Neural progenitor cell (in vitro differentiated cells): ENCODE data around the gene DHRS3. TPM values are rescaled to one million over a fixed set of nuclear protein-coding genes. Genes with fewer than 3 reads are reported as not detected.

Source experiments
- DNase-seq: peaks from one replicate; pipeline ENCODE4 v3.0.0-alpha.2; 2016; ENCODE audit warnings: low spot score
- H2AFZ ChIP-seq: fragments of 200-600 bp; sonication (generic); replicated peaks from 2 replicates; pipeline ENCODE4 v1.6.1; 2016; ENCODE audit warnings: antibody characterized with exemption
- H3F3A ChIP-seq: fragments of 200-600 bp; sonication (generic); 2 replicates; pipeline ENCODE4 v1.6.1; 2016; ENCODE audit warnings: antibody characterized with exemption, low read depth
- H3K27ac ChIP-seq: fragments of 200-600 bp; sonication (generic); 2 replicates; pipeline ENCODE4 v1.5.1; 2016; ENCODE audit warnings: mild to moderate bottlenecking
- H3K27me3 ChIP-seq: fragments of 200-600 bp; sonication (generic); 2 replicates; pipeline ENCODE4 v1.6.1; 2016; ENCODE audit warnings: mild to moderate bottlenecking, moderate library complexity
- H3K36me3 ChIP-seq: fragments of 200-600 bp; sonication (generic); 2 replicates; pipeline ENCODE4 v1.5.1; 2016
- H3K4me1 ChIP-seq: fragments of 200-600 bp; sonication (generic); 2 replicates; pipeline ENCODE4 v1.6.1; 2016; ENCODE audit warnings: mixed run types
- H3K4me2 ChIP-seq: fragments of 200-600 bp; sonication (generic); 2 replicates; pipeline ENCODE4 v1.6.1; 2016
- H3K4me3 ChIP-seq: fragments of 200-600 bp; sonication (generic); 2 replicates; pipeline ENCODE4 v1.5.1; 2016
- H3K79me2 ChIP-seq: fragments of 200-600 bp; sonication (generic); 2 replicates; pipeline ENCODE4 v1.6.1; 2016; ENCODE audit warnings: low read depth
- H3K9ac ChIP-seq: fragments of 200-600 bp; sonication (generic); 2 replicates; pipeline ENCODE4 v1.6.1; 2016
- H3K9me3 ChIP-seq: fragments of 200-600 bp; sonication (generic); 2 replicates; pipeline ENCODE4 v1.5.1; 2016; ENCODE audit warnings: low read depth
- H4K20me1 ChIP-seq: fragments of 200-600 bp; sonication (generic); 2 replicates; pipeline ENCODE4 v1.6.1; 2016; ENCODE audit warnings: low read depth
- H3K27ac Mint-ChIP-seq: 3 replicates; pipeline ENCODE4 v1.8.0; 2021; ENCODE audit warnings: mixed read lengths
- H3K27me3 Mint-ChIP-seq: 2 replicates; pipeline ENCODE4 v1.8.0; 2022; ENCODE audit warnings: low read depth, mild to moderate bottlenecking, inconsistent platforms, moderate library complexity, mixed read lengths; ENCODE audit not compliant: insufficient read depth
- H3K36me3 Mint-ChIP-seq: 3 replicates; pipeline ENCODE4 v1.8.0; 2021; ENCODE audit warnings: mixed read lengths
- H3K4me1 Mint-ChIP-seq: 3 replicates; pipeline ENCODE4 v1.8.0; 2021; ENCODE audit warnings: mixed read lengths
- H3K4me3 Mint-ChIP-seq: 3 replicates; pipeline ENCODE4 v1.8.0; 2021; ENCODE audit warnings: mild to moderate bottlenecking, moderate library complexity, mixed read lengths
- H3K9me3 Mint-ChIP-seq: 3 replicates; pipeline ENCODE4 v1.8.0; 2020; ENCODE audit warnings: mixed read lengths
- EZH2 ChIP-seq: fragments of 200-600 bp; sonication (generic); IDR thresholded peaks from 2 replicates; pipeline ENCODE4 v1.6.1; 2017; ENCODE audit warnings: antibody characterized with exemption, mild to moderate bottlenecking, moderate library complexity
- EZH2phosphoT487 ChIP-seq: fragments of 200-600 bp; sonication (generic); IDR thresholded peaks from 2 replicates; pipeline ENCODE4 v1.6.1; 2017; ENCODE audit warnings: antibody characterized with exemption
- total RNA-seq: library from RNA; depleted of rRNA; stranded (reverse); fragments of >200 nt; gene quantifications from 2 replicates; pipeline ENCODE4 v1.2.3, GENCODE V29; 2015; ENCODE audit warnings: low replicate concordance
- TF ChIP-seq, protein P1 (sequence below): fragments of 200-600 bp; sonication (generic); IDR thresholded peaks from 2 replicates; pipeline ENCODE4 v1.5.1; 2017; ENCODE audit warnings: antibody characterized with exemption, mild to moderate bottlenecking

The DHRS3 gene
- total RNA-seq, 1 donor from 2014 or later, result 4.3 TPM

DNA sequence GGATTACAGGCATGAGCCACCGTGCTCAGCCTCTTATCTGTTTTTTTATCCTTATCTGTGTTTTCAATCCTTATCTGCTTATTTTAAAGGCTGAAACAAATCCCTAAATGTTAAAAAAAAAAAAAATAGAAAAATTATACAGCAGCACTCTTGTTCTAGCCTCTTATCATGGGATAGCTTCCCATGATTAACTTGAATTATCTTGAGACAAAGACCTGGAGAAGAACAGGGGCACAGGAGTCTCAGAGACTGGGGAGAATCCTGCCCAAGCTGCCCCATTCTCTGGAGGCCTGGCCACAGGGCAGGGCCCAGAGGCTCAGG, 86.9 kb downstream of the DHRS3 start:
- H3K27ac ChIP-seq, result no peak overlapping the region
- Mint-ChIP-seq H3K9me3 (peaks cover 3% of the 10 kb centered on the region), H3K36me3 (no peaks in the 10 kb centered on the region), H3K4me3 (no peak overlapping the region), H3K4me1 (no peaks in the 10 kb centered on the region), H3K27ac (no peak overlapping the region), H3K27me3 (peaks cover 3% of the 10 kb centered on the region)
- no peaks in the 10 kb centered on the region for H3K9me3 ChIP-seq
- H3K4me1 ChIP-seq, result no peaks in the 10 kb centered on the region
- no peaks in the 10 kb centered on the region for H3K36me3 ChIP-seq
- H2AFZ ChIP-seq, result no peak overlapping the region
- no peaks in the 10 kb centered on the region for H3F3A ChIP-seq
- no peak overlapping the region for H3K9ac ChIP-seq
- no peaks in the 10 kb centered on the region for H3K27me3 ChIP-seq
- H3K79me2 ChIP-seq, result no peaks in the 10 kb centered on the region
- no peak overlapping the region for H3K4me2 ChIP-seq
- no peak for DNase-seq
- H4K20me1 ChIP-seq, result no peaks in the 10 kb centered on the region
- no peak overlapping the region for H3K4me3 ChIP-seq
- no peak for TF ChIP-seq EZH2

DNA sequence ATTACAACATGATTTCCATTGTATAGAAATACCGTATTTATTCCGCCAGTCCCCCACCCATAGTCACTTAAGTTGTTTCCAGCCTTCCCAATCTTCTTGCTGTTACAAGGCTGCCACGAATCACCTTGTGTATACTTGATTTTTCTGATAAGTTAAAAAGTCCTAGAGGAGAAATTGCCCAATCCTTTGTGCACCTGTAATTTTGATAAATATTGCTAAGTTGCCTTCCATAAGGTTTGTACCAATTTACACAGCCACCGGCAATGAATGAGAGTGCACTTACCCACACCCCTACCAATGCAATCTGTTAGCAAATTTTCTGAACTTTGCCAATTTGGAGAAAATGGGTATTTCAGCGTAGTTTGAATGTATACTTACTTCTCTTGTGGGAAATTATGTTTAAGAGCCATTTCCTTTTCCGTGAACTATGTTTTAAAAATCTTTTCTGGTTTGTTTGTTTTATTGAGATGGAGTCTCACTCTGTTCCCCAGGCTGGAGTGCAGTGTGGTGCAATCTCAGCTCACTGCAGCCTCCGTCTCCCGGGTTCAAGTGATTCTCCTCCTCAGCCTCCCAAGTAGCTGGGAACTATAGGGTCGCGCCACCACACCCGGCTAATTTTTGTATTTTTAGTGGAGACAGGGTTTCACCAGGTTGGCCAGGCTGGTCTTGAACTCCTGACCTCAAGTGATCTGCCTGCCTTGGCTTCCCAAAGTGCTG, 87.4 kb downstream of the DHRS3 start:
- Mint-ChIP-seq H3K36me3 (no peaks in the 10 kb centered on the region), H3K4me3 (no peak overlapping the region), H3K27me3 (peaks cover 3% of the 10 kb centered on the region), H3K27ac (no peak overlapping the region), H3K4me1 (peaks cover 2% of the 10 kb centered on the region), H3K9me3 (no peaks in the 10 kb centered on the region)
- Histone ChIP-seq H3K36me3 (no peaks in the 10 kb centered on the region), H3K27ac (no peak overlapping the region), H3K9ac (no peak overlapping the region), H3K4me1 (no peaks in the 10 kb centered on the region), H3K27me3 (no peaks in the 10 kb centered on the region), H3K79me2 (no peaks in the 10 kb centered on the region), H3K4me3 (no peak overlapping the region), H3K4me2 (no peak overlapping the region), H3F3A (no peaks in the 10 kb centered on the region), H4K20me1 (no peaks in the 10 kb centered on the region), H3K9me3 (no peaks in the 10 kb centered on the region), H2AFZ (no peak overlapping the region)
- DNase-seq, result no peak
- TF ChIP-seq, protein P1, sequence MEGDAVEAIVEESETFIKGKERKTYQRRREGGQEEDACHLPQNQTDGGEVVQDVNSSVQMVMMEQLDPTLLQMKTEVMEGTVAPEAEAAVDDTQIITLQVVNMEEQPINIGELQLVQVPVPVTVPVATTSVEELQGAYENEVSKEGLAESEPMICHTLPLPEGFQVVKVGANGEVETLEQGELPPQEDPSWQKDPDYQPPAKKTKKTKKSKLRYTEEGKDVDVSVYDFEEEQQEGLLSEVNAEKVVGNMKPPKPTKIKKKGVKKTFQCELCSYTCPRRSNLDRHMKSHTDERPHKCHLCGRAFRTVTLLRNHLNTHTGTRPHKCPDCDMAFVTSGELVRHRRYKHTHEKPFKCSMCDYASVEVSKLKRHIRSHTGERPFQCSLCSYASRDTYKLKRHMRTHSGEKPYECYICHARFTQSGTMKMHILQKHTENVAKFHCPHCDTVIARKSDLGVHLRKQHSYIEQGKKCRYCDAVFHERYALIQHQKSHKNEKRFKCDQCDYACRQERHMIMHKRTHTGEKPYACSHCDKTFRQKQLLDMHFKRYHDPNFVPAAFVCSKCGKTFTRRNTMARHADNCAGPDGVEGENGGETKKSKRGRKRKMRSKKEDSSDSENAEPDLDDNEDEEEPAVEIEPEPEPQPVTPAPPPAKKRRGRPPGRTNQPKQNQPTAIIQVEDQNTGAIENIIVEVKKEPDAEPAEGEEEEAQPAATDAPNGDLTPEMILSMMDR, result no peak
- no peak for TF ChIP-seq EZH2
- no peak for TF ChIP-seq EZH2phosphoT487

DNA sequence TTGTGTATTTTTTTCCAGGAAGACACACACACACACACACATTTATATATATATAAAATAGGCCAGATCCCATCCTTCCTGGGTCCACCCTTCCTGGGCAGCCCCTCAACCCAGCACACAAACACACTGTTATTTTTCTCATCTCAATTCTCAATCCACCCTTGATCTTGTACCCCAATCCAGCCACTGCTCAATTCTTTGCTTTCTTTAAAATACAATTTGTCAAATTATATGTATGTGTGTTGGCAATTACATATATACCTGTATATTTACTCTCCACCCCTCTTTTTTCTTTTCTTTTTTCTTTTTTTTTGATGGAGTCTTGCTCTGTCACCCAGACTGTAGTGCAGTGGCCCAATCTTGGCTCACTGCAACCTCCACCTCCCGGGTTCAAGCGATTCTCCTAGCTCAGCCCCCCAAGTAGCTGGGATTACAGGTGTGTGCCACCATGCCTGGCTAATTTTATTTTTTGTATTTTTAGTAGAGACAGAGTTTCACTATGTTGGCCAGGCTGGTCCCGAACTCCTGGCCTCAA, 88.3 kb downstream of the DHRS3 start:
- TF ChIP-seq, protein P1, result no peak
- no peak for TF ChIP-seq EZH2
- no peak for TF ChIP-seq EZH2phosphoT487
- H3K4me3 Mint-ChIP-seq, result no peak overlapping the region
- Histone ChIP-seq H3F3A (no peaks in the 10 kb centered on the region), H2AFZ (no peak overlapping the region), H3K4me3 (no peak overlapping the region), H3K9ac (no peak overlapping the region), H4K20me1 (no peaks in the 10 kb centered on the region), H3K9me3 (no peaks in the 10 kb centered on the region), H3K4me2 (no peak overlapping the region), H3K4me1 (no peaks in the 10 kb centered on the region), H3K27me3 (no peaks in the 10 kb centered on the region), H3K36me3 (no peaks in the 10 kb centered on the region), H3K27ac (no peak overlapping the region), H3K79me2 (no peaks in the 10 kb centered on the region)
- DNase-seq, result no peak
- no peaks in the 10 kb centered on the region for H3K36me3 Mint-ChIP-seq
- H3K27ac Mint-ChIP-seq, result no peak overlapping the region
- no peaks in the 10 kb centered on the region for H3K9me3 Mint-ChIP-seq
- H3K4me1 Mint-ChIP-seq, result peaks cover 9% of the 10 kb centered on the region
- peaks cover 2% of the 10 kb centered on the region for H3K27me3 Mint-ChIP-seq
